ENCODE data around the gene OPN4.

OPN4 gene

GRCh38 chr10:86647773-86648703, 6.3 kb upstream of the OPN4 start:
- DNase-seq (ENCODE audit: low spot score), result no peak

GRCh38 chr10:86648704-86649427, 5.5 kb upstream of the OPN4 start:
- no peak for DNase-seq (ENCODE audit: low spot score)

DNA sequence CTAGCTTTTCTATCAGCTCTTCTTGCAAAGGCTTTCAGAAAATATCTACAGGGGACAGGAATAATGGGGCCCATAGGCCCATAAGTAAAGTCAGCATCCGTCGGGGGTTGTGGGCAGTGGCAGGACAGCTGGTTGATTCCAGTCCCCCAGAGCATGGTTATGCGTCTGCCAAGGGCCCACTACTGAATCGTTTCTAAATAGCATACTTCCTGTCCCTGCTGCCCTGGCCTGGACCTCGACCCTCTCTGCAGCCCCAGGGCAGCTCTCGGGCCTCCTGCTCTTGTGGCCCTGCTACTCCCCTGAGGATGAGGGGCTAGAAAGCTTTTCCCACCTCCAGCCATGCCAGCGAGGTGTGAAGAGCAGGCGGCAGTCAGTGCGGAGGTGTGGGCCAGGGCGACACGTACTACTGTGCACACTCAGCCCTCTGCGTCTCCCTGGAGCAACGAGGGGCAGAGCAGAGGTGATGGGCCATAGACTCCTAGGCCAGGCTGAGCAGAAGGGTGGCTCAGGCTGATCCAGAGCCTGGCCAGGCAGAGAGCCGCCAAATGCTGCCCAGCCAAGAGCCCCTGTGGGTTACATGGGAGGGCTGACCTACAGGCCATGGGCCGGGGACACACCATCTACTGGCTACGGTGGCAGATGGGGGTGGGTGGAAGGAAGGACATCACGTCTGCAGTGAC, 4.7 kb upstream of the OPN4 start:
- no peak for DNase-seq (ENCODE audit: low spot score)

DNA sequence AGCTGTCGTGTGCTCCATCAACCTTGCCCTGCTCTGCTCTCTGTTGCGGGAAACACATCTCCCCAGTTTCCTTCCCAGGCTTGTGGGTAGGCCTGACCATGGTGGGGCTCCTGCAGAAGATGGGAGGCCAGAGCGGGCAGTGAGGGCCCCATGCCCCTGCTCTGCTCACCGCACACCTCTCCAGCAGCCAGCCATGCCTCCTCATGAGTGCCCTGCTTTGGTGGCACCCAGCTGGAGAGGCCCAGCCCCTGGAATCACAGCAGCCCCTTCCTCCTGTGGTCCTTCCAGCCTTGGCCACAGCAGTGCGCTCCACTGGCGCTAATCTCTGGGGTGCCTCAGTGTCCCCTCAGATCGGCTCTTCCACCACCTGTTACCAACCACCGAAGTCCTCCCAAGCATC, 4.2 kb upstream of the OPN4 start:
- no peak for DNase-seq (ENCODE audit: low spot score)

DNA sequence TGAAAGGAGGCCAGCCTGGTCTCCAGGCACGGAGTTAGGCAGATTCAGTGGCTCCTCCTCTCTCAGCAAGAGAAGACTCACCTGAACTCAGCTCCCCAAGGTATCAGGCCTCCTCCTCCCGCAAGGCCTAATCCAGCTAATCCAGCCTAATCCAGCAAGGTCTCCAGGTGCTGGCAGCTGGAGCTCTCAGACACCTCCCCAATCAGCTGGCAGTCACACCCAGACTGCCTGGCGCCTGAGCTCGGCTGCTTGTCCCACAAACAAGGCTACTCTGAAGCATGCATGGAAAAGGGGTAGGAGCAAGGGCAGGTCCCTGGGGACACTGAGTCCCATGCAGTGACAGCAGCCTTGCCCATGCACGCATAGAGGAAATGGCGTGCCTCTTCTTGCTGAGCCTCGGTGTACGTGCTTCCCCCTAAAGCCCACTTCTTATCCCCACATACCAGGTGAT, 3.3 kb upstream of the OPN4 start:
- DNase-seq (ENCODE audit: low spot score), result no peak

GRCh38 chr10:86651631-86652331, 2.6 kb upstream of the OPN4 start:
- no peak for DNase-seq (ENCODE audit: low spot score)

GRCh38 chr10:86652361-86653202, 1.8 kb upstream of the OPN4 start:
- DNase-seq (ENCODE audit: low spot score), result no peak

DNA sequence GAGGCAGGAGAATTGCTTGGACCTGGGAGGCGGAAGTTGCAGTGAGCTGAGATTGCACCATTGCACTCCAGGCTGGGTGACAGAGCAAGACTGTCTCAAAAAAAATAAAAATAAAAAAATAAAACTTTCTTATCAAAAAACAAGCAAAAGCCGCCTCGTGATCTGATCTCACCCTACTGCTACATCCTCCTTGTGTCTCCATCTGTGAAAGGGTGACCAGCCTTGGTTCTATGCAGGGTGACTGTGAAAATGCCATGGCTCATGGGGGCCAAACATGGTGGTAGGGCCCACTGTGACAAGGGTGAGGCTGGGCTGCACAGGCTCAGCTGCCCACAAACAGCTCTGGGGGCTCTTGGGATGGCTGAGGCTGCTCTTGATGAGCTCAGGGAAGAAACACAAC, 968 bp upstream of the OPN4 start:
- DNase-seq (ENCODE audit: low spot score), result no peak

- no peak for DNase-seq (ENCODE audit: low spot score)
Observed at GRCh38 chr10:86653987-86654386, 360 bp upstream of the OPN4 start.

- no peak for DNase-seq (ENCODE audit: low spot score)
Observed at GRCh38 chr10:86655173-86655540, 810 bp downstream of the OPN4 start.

- DNase-seq (ENCODE audit: low spot score), result no peak
Observed at GRCh38 chr10:86655596-86655995, 1.2 kb downstream of the OPN4 start.

DNA sequence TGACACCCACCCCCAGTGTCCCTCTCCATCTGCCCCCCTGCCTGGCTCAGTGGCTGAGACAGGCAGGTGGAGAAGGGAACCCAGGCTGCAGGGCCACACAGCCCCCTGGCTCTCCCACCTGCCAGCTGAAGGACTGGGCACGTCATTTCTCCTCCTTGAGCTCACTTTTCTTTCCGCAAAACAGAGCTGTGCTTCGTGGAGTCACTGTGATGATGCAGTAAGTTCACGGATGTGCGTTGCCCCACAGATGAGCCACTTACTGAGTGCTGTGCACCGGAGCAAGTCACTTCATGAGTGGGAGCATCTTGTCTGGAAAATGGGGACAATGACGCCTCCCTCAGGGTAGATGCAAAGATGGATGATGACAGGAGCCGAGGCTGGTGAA, 2.7 kb downstream of the OPN4 start:
- no peak for DNase-seq (ENCODE audit: low spot score)

- DNase-seq (ENCODE audit: low spot score), result no peak
Observed at GRCh38 chr10:86657396-86658011, 3.2 kb downstream of the OPN4 start.

DNA sequence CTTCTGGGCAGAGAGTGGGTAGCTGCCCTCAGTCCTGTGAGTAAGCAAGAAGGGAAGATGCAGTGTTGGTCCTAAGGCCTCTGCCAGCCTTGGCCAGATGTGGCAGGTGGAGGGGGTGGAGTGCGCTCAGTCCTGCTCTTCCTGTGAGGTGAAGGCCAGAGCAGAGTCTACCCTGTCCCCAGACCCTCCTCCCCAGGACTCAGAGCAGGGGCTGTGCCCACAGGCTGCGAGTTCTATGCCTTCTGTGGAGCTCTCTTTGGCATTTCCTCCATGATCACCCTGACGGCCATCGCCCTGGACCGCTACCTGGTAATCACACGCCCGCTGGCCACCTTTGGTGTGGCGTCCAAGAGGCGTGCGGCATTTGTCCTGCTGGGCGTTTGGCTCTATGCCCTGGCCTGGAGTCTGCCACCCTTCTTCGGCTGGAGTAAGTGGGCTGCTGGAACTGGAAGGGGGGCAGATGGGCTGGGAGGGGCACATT, 4.0 kb downstream of the OPN4 start:
- DNase-seq (ENCODE audit: low spot score), result no peak

DNA sequence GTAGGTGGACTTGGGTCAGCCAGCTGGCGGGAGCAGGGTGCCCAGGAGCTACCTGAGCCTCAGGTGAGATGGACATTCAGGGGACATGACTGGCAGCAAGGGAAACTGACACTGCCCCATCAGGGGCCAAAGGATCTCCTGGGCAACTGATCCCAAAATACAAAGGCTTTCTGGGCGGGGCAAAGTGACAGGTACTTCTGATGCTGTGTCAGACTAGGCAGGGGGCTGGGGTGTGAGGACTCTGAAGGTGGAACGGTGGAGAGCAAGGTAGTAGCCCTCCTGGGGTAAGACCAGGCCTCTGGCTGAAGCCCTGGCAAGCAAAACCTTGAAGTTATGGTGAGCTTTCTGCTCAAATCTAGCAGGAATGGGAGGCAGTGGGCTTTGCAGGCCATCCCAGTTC, 4.4 kb downstream of the OPN4 start:
- no peak for DNase-seq (ENCODE audit: low spot score)

GRCh38 chr10:86659161-86659691, 4.9 kb downstream of the OPN4 start:
- no peak for DNase-seq (ENCODE audit: low spot score)

GRCh38 chr10:86659721-86660453, 5.5 kb downstream of the OPN4 start:
- no peak for DNase-seq (ENCODE audit: low spot score)

DNA sequence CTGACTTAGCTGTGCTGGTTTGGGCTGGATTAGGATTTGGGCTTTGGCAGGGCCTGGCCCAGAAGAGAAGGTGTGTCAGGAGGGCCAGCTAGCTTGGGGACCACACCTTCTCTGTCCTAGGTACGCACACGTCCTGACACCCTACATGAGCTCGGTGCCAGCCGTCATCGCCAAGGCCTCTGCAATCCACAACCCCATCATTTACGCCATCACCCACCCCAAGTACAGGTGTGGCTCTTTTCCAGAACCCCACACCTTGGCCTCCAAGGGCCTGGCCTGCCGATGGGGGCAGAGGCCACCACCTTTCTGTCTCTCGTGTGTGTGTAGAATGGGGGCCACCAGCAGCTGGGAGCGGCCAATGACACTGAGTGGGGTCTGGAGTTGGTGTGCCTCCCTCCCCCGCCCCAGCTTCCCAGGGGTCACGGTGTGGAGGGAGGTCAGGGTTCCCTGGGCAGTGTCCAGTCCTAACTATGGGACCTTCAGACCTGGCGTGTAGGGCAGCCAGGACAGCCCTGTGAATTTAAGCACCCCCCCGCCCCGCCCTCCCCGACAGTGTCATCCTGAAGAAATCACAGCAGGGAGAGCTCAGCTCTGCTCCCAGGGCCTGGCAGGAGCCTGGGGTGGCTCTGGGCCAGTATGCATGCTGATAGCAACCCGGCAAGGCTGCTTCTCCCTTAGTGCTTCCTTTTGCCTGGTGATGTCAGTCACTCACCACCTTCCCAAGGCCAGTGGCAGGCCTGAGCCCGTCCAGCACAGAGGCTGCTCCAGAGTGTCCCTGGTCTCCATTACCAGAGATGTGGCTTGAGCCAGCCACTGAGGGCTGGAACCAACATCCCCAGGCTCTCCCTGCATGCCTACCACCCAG, 7.0 kb downstream of the OPN4 start:
- DNase-seq (ENCODE audit: low spot score), result no peak
